Transverse colon (tissue), 3 donors: ENCODE data around the gene SYNE2.

ENCODE experiments used
- CTCF ChIP-seq, 5 experiments: fragments of 200-600 bp in 3 of 5; fragments of 450-650 bp in 2 of 5; sonication (generic) in 3 of 5; IDR thresholded peaks; 1 replicate in 2 of 5; 2 replicates in 3 of 5; pipeline ENCODE4 v1.5.1; 2016 to 2017; ENCODE audit warnings: antibody characterized with exemption in 5 of 5, inconsistent platforms in 3 of 5, mild to moderate bottlenecking in 2 of 5, moderate library complexity in 1 of 5
- EP300 ChIP-seq: sonication (generic); formaldehyde crosslinking; IDR thresholded peaks from one replicate; pipeline ENCODE4 v1.6.1; 2017; ENCODE audit warnings: antibody characterized with exemption, low read depth
- POLR2A ChIP-seq: fragments of 450-650 bp; IDR thresholded peaks from one replicate; pipeline ENCODE4 v1.6.1; 2016; ENCODE audit warnings: antibody characterized with exemption, mild to moderate bottlenecking, moderate library complexity

- no peak for TF ChIP-seq CTCF (IDR thresholded peaks at IDR 0.05)
- no peak for TF ChIP-seq EP300
- no peak for TF ChIP-seq POLR2A
Observed at GRCh38 chr14:64272019-64272418, 419.2 kb downstream of the SYNE2 start.
